ENCODE data around the gene RAPH1.

The RAPH1 gene

GRCh38 chr2:203347375-203347774 is 187.7 kb downstream of the RAPH1 start:
- no peak for DNase-seq

- DNase-seq = no peak
Observed at GRCh38 chr2:203346612-203347011, 188.5 kb downstream of the RAPH1 start.

- no peak for DNase-seq
Observed at GRCh38 chr2:203344667-203345066, 190.4 kb downstream of the RAPH1 start.

All from NCI-H2107 (cell line).